OCI-LY7 (cell line): ENCODE results near the gene CD164L2. TPM values are rescaled to one million over a fixed set of nuclear protein-coding genes. Genes with fewer than 3 reads are reported as not detected.

Experiments used
- BruUV-seq: library from RNA; stranded (reverse); fragments of 400-500 nt; replicated peaks from 2 replicates; lab custom pipeline; 2021; lab: Mats Ljungman, UMichigan
- CTCF ChIA-PET: fragments of 300-600 bp; sonication (Branson Sonifier 250); formaldehyde crosslinking; loops from one replicate; lab custom pipeline; 2022; ENCODE audit warnings: antibody characterized with exemption; ENCODE audit not compliant: unreplicated experiment; lab: Charles Lee
- POLR2A ChIA-PET: fragments of 300-600 bp; sonication (Branson Sonifier 250); formaldehyde crosslinking; loops from one replicate; lab custom pipeline; 2022; ENCODE audit warnings: antibody characterized with exemption; lab: Charles Lee
- DNase-seq: peaks from one replicate; pipeline ENCODE4 v3.0.0-alpha.2; 2015; ENCODE audit warnings: low spot score
- H2AFZ ChIP-seq: fragments of 200-600 bp; sonication (generic), shearing (Covaris generic); 2 replicates; pipeline ENCODE4 v1.6.1; 2014; ENCODE audit warnings: mild to moderate bottlenecking, antibody characterized with exemption, low read length, moderate library complexity
- H3K27ac ChIP-seq: fragments of 200-600 bp; sonication (generic); 2 replicates; pipeline ENCODE4 v1.5.1; 2014; ENCODE audit warnings: mixed run types, low read depth, mild to moderate bottlenecking, moderate library complexity, low read length, inconsistent platforms; ENCODE audit not compliant: poor library complexity, severe bottlenecking
- H3K36me3 ChIP-seq: fragments of 200-600 bp; sonication (generic); 2 replicates; pipeline ENCODE4 v1.6.1; 2014; ENCODE audit warnings: mild to moderate bottlenecking, antibody characterized with exemption, low read length, moderate library complexity, mixed read lengths; ENCODE audit not compliant: insufficient read depth
- H3K4me1 ChIP-seq: fragments of 200-600 bp; sonication (generic); 2 replicates; pipeline ENCODE4 v1.5.1; 2014; ENCODE audit warnings: mild to moderate bottlenecking, low read length; ENCODE audit not compliant: insufficient read depth, poor library complexity, severe bottlenecking
- H3K4me2 ChIP-seq: fragments of 200-600 bp; sonication (generic); 2 replicates; pipeline ENCODE4 v1.6.1; 2014; ENCODE audit warnings: mild to moderate bottlenecking, low read length
- H3K4me3 ChIP-seq: fragments of 200-600 bp; sonication (generic); 2 replicates; pipeline ENCODE4 v1.5.1; 2014; ENCODE audit warnings: mild to moderate bottlenecking, low read depth, low read length; ENCODE audit not compliant: poor library complexity, severe bottlenecking
- H3K79me2 ChIP-seq: fragments of 200-600 bp; sonication (generic); 2 replicates; pipeline ENCODE4 v1.6.1; 2016; ENCODE audit warnings: low read depth, mild to moderate bottlenecking, low read length, moderate library complexity, mixed read lengths; ENCODE audit not compliant: insufficient read depth
- H3K9me2 ChIP-seq: fragments of 200-600 bp; sonication (generic); 2 replicates; pipeline ENCODE4 v1.6.1; 2016; ENCODE audit warnings: mild to moderate bottlenecking, low read length, mixed read lengths; ENCODE audit not compliant: insufficient read depth
- H3K9me3 ChIP-seq: fragments of 200-600 bp; sonication (generic); 2 replicates; pipeline ENCODE4 v1.6.1; 2014; ENCODE audit warnings: mild to moderate bottlenecking, mixed run types, low read length, mixed read lengths
- H4K20me1 ChIP-seq: fragments of 200-600 bp; sonication (generic); 2 replicates; pipeline ENCODE4 v1.6.1; 2014; ENCODE audit warnings: mild to moderate bottlenecking, antibody characterized with exemption, low read length, moderate library complexity, mixed read lengths; ENCODE audit not compliant: insufficient read depth
- EZH2phosphoT487 ChIP-seq: fragments of 200-600 bp; sonication (generic); IDR thresholded peaks from 2 replicates; pipeline ENCODE4 v1.6.1; 2018; ENCODE audit warnings: low read depth, borderline replicate concordance, mild to moderate bottlenecking, mixed run types, antibody characterized with exemption, low read length, moderate library complexity, mixed read lengths
- intact Hi-C: fragments of 100-400 bp; cut with micrococcal nuclease; formaldehyde crosslinking; loops from one replicate; pipeline ENCODE4 v1.10.0; 2022; ENCODE audit not compliant: unreplicated experiment
- total RNA-seq, 2 experiments: library from RNA; depleted of rRNA in 1 of 2; stranded (reverse); fragments of >200 nt in 1 of 2; shearing (Covaris generic) in 1 of 2; gene quantifications; 2 replicates each; pipeline ENCODE4 v1.2.3, GENCODE V29; 2014 to 2022
- TF ChIP-seq, protein P1 (sequence below): fragments of 200-600 bp; sonication (generic); conservative IDR thresholded peaks from 2 replicates; pipeline ENCODE4 v1.5.1; 2014; ENCODE audit warnings: mild to moderate bottlenecking, antibody characterized with exemption, low read length, moderate library complexity, mixed read lengths

Gene CD164L2
- total RNA-seq, 2 experiments from 2014 or later: not detected

DNA sequence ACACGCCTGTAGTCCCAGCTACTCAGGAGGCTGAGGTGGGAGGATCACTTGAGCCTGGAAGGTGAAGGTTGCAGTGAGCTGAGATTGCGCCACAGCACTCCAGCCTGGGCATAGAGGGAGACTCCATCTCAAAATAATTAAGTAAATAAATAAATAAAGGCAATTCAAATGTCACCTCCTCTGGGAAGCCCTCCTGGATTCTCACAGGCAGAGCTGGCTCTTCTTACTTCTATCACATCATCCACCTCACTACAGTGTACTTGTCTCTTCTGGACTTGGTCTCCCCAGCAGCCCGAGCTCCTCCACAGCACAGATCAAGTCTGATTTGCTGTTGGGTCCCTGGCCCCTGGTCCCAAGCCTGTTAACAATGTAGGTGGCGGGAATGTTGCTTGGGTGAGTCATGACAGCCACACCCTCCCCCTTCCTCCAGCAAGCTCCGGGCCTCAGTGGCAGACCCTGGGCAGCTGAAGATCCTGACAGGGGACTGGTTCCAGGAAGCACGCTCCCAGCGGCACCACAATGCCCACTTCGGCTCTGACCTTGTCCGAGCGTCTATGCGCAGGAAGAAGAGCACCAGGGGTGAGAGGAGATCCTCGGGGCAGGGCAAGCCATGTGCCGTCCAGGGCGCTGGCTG is 36.0 kb downstream of the CD164L2 start:
- H4K20me1 ChIP-seq: no peaks in the 10 kb centered on the region
- no TSS peak for BruUV-seq
- no peaks in the 10 kb centered on the region for H3K9me3 ChIP-seq
- H3K79me2 ChIP-seq: peaks cover 3% of the 10 kb centered on the region; the same call in 1 of the 2 replicates
- TF ChIP-seq, protein P1, sequence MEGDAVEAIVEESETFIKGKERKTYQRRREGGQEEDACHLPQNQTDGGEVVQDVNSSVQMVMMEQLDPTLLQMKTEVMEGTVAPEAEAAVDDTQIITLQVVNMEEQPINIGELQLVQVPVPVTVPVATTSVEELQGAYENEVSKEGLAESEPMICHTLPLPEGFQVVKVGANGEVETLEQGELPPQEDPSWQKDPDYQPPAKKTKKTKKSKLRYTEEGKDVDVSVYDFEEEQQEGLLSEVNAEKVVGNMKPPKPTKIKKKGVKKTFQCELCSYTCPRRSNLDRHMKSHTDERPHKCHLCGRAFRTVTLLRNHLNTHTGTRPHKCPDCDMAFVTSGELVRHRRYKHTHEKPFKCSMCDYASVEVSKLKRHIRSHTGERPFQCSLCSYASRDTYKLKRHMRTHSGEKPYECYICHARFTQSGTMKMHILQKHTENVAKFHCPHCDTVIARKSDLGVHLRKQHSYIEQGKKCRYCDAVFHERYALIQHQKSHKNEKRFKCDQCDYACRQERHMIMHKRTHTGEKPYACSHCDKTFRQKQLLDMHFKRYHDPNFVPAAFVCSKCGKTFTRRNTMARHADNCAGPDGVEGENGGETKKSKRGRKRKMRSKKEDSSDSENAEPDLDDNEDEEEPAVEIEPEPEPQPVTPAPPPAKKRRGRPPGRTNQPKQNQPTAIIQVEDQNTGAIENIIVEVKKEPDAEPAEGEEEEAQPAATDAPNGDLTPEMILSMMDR: no peak
- no peak for TF ChIP-seq EZH2phosphoT487
- ChIA-PET CTCF (no interaction called here), POLR2A (no interaction called here)
- H3K27ac ChIP-seq: no peak overlapping the region
- H3K4me2 ChIP-seq: no peak overlapping the region
- no peak overlapping the region for H3K4me3 ChIP-seq
- H3K36me3 ChIP-seq: peaks cover 8% of the 10 kb centered on the region; the same call in 1 of the 2 replicates
- H2AFZ ChIP-seq: no peak overlapping the region
- peaks cover 23% of the 10 kb centered on the region for H3K4me1 ChIP-seq
- intact Hi-C loops: no loop called here
- H3K9me2 ChIP-seq: no peaks in the 10 kb centered on the region
- DNase-seq: no peak

DNA sequence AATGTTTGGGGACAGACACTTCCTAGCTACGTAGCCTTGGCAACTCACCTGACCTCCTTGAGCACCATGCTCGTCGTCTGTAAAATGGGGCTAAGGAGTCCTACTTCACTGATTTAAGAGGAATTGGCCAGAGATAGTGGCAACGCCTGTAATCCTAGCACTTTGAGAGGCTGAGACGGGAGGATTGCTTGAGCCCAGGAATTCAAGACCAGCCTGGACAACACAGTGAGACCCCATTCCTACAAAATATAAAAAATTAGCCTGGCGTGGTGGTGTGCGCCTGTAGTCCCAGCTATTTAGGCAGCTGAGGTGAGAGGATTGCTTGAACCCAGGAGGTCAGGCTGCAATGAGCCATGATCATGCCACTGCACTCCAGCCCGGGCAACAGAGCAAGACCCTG is 36.8 kb downstream of the CD164L2 start:
- ChIA-PET POLR2A (interaction anchor here (0.7 kb wide), 1 partner anchor 45 kb away, joined by 3 read pairs; no protein-coding TSS in a partner anchor), CTCF (no interaction called here)
- intact Hi-C loops: no loop called here
- Histone ChIP-seq H3K9me3 (no peaks in the 10 kb centered on the region), H3K36me3 (peaks cover 8% of the 10 kb centered on the region; the same call in 1 of the 2 replicates), H3K27ac (no peak overlapping the region), H3K9me2 (no peaks in the 10 kb centered on the region), H3K79me2 (peaks cover 5% of the 10 kb centered on the region; the same call in 1 of the 2 replicates), H3K4me2 (no peak overlapping the region), H2AFZ (no peak overlapping the region), H3K4me1 (peaks cover 27% of the 10 kb centered on the region), H3K4me3 (no peak overlapping the region), H4K20me1 (no peaks in the 10 kb centered on the region)
- DNase-seq: no peak
- no TSS peak for BruUV-seq
- TF ChIP-seq, protein P1: no peak
- no peak for TF ChIP-seq EZH2phosphoT487

GRCh38 chr1:27345272-27345671 is 37.9 kb downstream of the CD164L2 start:
- Histone ChIP-seq H3K36me3 (peaks cover 8% of the 10 kb centered on the region; the same call in 1 of the 2 replicates), H3K9me3 (no peaks in the 10 kb centered on the region), H3K9me2 (no peaks in the 10 kb centered on the region), H3K4me1 (peaks cover 38% of the 10 kb centered on the region), H2AFZ (no peak overlapping the region), H3K4me3 (no peak overlapping the region), H4K20me1 (no peaks in the 10 kb centered on the region), H3K79me2 (peaks cover 5% of the 10 kb centered on the region; the same call in 1 of the 2 replicates), H3K4me2 (no peak overlapping the region), H3K27ac (no peak overlapping the region)
- DNase-seq: no peak
- ChIA-PET POLR2A (interaction anchor here (0.5 to 0.6 kb wide), 2 partner anchors 233 to 904 kb away, joined by 3 read pairs; no protein-coding TSS in a partner anchor), CTCF (interaction anchor here (1.4 kb wide), 1 partner anchor 13 kb away, joined by 4 read pairs; no protein-coding TSS in a partner anchor)
- intact Hi-C loops: no loop called here
- BruUV-seq: no TSS peak
- no peak for TF ChIP-seq EZH2phosphoT487
- TF ChIP-seq, protein P1: no peak
